Memory B cell (primary cell): ENCODE data around the gene ZBP1.
"Not testable (repeated sequence)": the region's sequence is repeated elsewhere in the genome, so short reads cannot be mapped to it uniquely, and the experiment has no call there.

Experiments
- ATAC-seq: fragments of 150-1000 bp; cut with Tn5 transposase; 2 replicates; pipeline ENCODE4 v1.10.0; 2021; ENCODE audit warnings: low read depth, mild to moderate bottlenecking, moderate library complexity
- DNase-seq, 2 donors: peaks; one replicate each; pipeline ENCODE4 v3.0.0; 2022; ENCODE audit warnings: low spot score in 2 of 2
- H3K27ac Mint-ChIP-seq: one replicate; pipeline ENCODE4 v1.8.0; 2022; ENCODE audit warnings: mild to moderate bottlenecking, moderate library complexity, mixed read lengths
- H3K27me3 Mint-ChIP-seq: one replicate; pipeline ENCODE4 v1.8.0; 2022; ENCODE audit warnings: mixed read lengths
- H3K36me3 Mint-ChIP-seq: one replicate; pipeline ENCODE4 v1.8.0; 2022; ENCODE audit warnings: mild to moderate bottlenecking, mixed read lengths
- H3K4me1 Mint-ChIP-seq: one replicate; pipeline ENCODE4 v1.8.0; 2022; ENCODE audit warnings: mixed read lengths
- H3K4me3 Mint-ChIP-seq: one replicate; pipeline ENCODE4 v1.8.0; 2022; ENCODE audit warnings: mild to moderate bottlenecking, moderate library complexity, mixed read lengths
- H3K9me3 Mint-ChIP-seq: one replicate; pipeline ENCODE4 v1.8.0; 2022; ENCODE audit warnings: mixed read lengths

ZBP1 gene

GRCh38 chr20:57638173-57638894, 18.1 kb upstream of the ZBP1 start:
- H3K27me3 Mint-ChIP-seq = peaks cover 3% of the 10 kb centered on the region
- no peak overlapping the region for H3K4me3 Mint-ChIP-seq
- peaks cover 5% of the 10 kb centered on the region for H3K4me1 Mint-ChIP-seq
- peaks cover 22% of the 10 kb centered on the region for H3K9me3 Mint-ChIP-seq
- no peak overlapping the region for H3K27ac Mint-ChIP-seq
- ATAC-seq (no peak), DNase-seq (no peak)
- H3K36me3 Mint-ChIP-seq = peaks cover 12% of the 10 kb centered on the region

- ATAC-seq (peak; percentile 51), DNase-seq (no peak)
- Mint-ChIP-seq H3K27ac (no peak overlapping the region), H3K9me3 (peaks cover 18% of the 10 kb centered on the region), H3K4me3 (no peak overlapping the region), H3K4me1 (peaks cover 18% of the 10 kb centered on the region), H3K36me3 (peaks cover 14% of the 10 kb centered on the region), H3K27me3 (peaks cover 10% of the 10 kb centered on the region)
Measured at GRCh38 chr20:57633945-57634491, 13.8 kb upstream of the ZBP1 start.

- no peak for DNase-seq
- Mint-ChIP-seq H3K9me3 (peaks cover 15% of the 10 kb centered on the region), H3K4me3 (no peak overlapping the region), H3K27ac (no peak overlapping the region), H3K36me3 (peaks cover 14% of the 10 kb centered on the region), H3K27me3 (peaks cover 10% of the 10 kb centered on the region), H3K4me1 (peaks cover 21% of the 10 kb centered on the region)
- ATAC-seq = no peak
Measured at GRCh38 chr20:57632286-57632685, 12.1 kb upstream of the ZBP1 start.

GRCh38 chr20:57630061-57630460, 9.8 kb upstream of the ZBP1 start:
- peaks cover 9% of the 10 kb centered on the region for H3K36me3 Mint-ChIP-seq
- peaks cover 9% of the 10 kb centered on the region for H3K27me3 Mint-ChIP-seq
- peak overlapping the region; percentile 89 for H3K27ac Mint-ChIP-seq
- H3K4me1 Mint-ChIP-seq = peaks cover 25% of the 10 kb centered on the region
- peak overlapping the region; percentile 85 for H3K4me3 Mint-ChIP-seq
- DNase-seq (no peak), ATAC-seq (peak; percentile 21)
- H3K9me3 Mint-ChIP-seq = peaks cover 6% of the 10 kb centered on the region

GRCh38 chr20:57629491-57629901, 9.3 kb upstream of the ZBP1 start:
- not testable (repeated sequence) for ATAC-seq, DNase-seq, H3K9me3 Mint-ChIP-seq, H3K27me3 Mint-ChIP-seq
- Mint-ChIP-seq H3K4me3 (peak overlapping the region; percentile 85), H3K27ac (peak overlapping the region; percentile 89), H3K4me1 (peaks cover 25% of the 10 kb centered on the region), H3K36me3 (peaks cover 12% of the 10 kb centered on the region)

GRCh38 chr20:57628962-57629308, 8.7 kb upstream of the ZBP1 start:
- not testable (repeated sequence) for H3K9me3 Mint-ChIP-seq, DNase-seq, H3K27me3 Mint-ChIP-seq, ATAC-seq
- Mint-ChIP-seq H3K27ac (peak overlapping the region; percentile 89), H3K36me3 (peaks cover 12% of the 10 kb centered on the region), H3K4me1 (peaks cover 23% of the 10 kb centered on the region), H3K4me3 (peak overlapping the region; percentile 85)

- H3K4me1 Mint-ChIP-seq = peaks cover 20% of the 10 kb centered on the region
- peaks cover 12% of the 10 kb centered on the region for H3K36me3 Mint-ChIP-seq
- peaks cover 8% of the 10 kb centered on the region for H3K27me3 Mint-ChIP-seq
- DNase-seq (peak in 1 of 2 donors; percentile 53), ATAC-seq (peak; percentile 89)
- peak overlapping the region; percentile 96 for H3K27ac Mint-ChIP-seq
- H3K4me3 Mint-ChIP-seq = peak overlapping the region; percentile 79
- H3K9me3 Mint-ChIP-seq = peaks cover 6% of the 10 kb centered on the region
Measured at GRCh38 chr20:57628047-57628961, 8.1 kb upstream of the ZBP1 start.

GRCh38 chr20:57627339-57627738, 7.1 kb upstream of the ZBP1 start:
- peak overlapping the region; percentile 96 for H3K27ac Mint-ChIP-seq
- no peak overlapping the region for H3K4me3 Mint-ChIP-seq
- DNase-seq (no peak), ATAC-seq (no peak)
- H3K4me1 Mint-ChIP-seq = peaks cover 26% of the 10 kb centered on the region
- peaks cover 6% of the 10 kb centered on the region for H3K9me3 Mint-ChIP-seq
- peaks cover 12% of the 10 kb centered on the region for H3K36me3 Mint-ChIP-seq
- peaks cover 5% of the 10 kb centered on the region for H3K27me3 Mint-ChIP-seq

- peaks cover 29% of the 10 kb centered on the region for H3K4me1 Mint-ChIP-seq
- peaks cover 6% of the 10 kb centered on the region for H3K9me3 Mint-ChIP-seq
- no peak overlapping the region for H3K4me3 Mint-ChIP-seq
- no peaks in the 10 kb centered on the region for H3K27me3 Mint-ChIP-seq
- peaks cover 12% of the 10 kb centered on the region for H3K36me3 Mint-ChIP-seq
- no peak for DNase-seq
- ATAC-seq = no peak
- peak overlapping the region; percentile 41 for H3K27ac Mint-ChIP-seq
Measured at GRCh38 chr20:57625978-57626377, 5.8 kb upstream of the ZBP1 start.

- Mint-ChIP-seq H3K27me3 (no peaks in the 10 kb centered on the region), H3K36me3 (peaks cover 12% of the 10 kb centered on the region), H3K9me3 (peaks cover 6% of the 10 kb centered on the region), H3K4me1 (peaks cover 32% of the 10 kb centered on the region), H3K27ac (peak overlapping the region; percentile 41), H3K4me3 (no peak overlapping the region)
- no peak for ATAC-seq
- no peak for DNase-seq
Measured at GRCh38 chr20:57625181-57625958, 5.1 kb upstream of the ZBP1 start.

- ATAC-seq (no peak), DNase-seq (no peak)
- H3K4me1 Mint-ChIP-seq = peaks cover 28% of the 10 kb centered on the region
- H3K36me3 Mint-ChIP-seq = peaks cover 10% of the 10 kb centered on the region
- peaks cover 6% of the 10 kb centered on the region for H3K9me3 Mint-ChIP-seq
- H3K27me3 Mint-ChIP-seq = no peaks in the 10 kb centered on the region
- no peak overlapping the region for H3K27ac Mint-ChIP-seq
- H3K4me3 Mint-ChIP-seq = no peak overlapping the region
Measured at GRCh38 chr20:57624124-57624523, 3.9 kb upstream of the ZBP1 start.

- DNase-seq = peak; percentile 59 to 62
- Mint-ChIP-seq H3K4me1 (peaks cover 33% of the 10 kb centered on the region), H3K36me3 (peaks cover 10% of the 10 kb centered on the region), H3K9me3 (peaks cover 6% of the 10 kb centered on the region), H3K27me3 (no peaks in the 10 kb centered on the region), H3K4me3 (peak overlapping the region; percentile 50), H3K27ac (peak overlapping the region; percentile 62)
- no peak for ATAC-seq
Measured at GRCh38 chr20:57622579-57623381, 2.6 kb upstream of the ZBP1 start.

GRCh38 chr20:57622201-57622570, 2.0 kb upstream of the ZBP1 start:
- DNase-seq (no peak), ATAC-seq (no peak)
- no peaks in the 10 kb centered on the region for H3K27me3 Mint-ChIP-seq
- peak overlapping the region; percentile 62 for H3K27ac Mint-ChIP-seq
- H3K4me1 Mint-ChIP-seq = peaks cover 37% of the 10 kb centered on the region
- peak overlapping the region; percentile 50 for H3K4me3 Mint-ChIP-seq
- peaks cover 6% of the 10 kb centered on the region for H3K9me3 Mint-ChIP-seq
- H3K36me3 Mint-ChIP-seq = peaks cover 11% of the 10 kb centered on the region
